Brain pericyte (primary cell): Measurements from ENCODE around the gene SIL1.
"Not testable (repeated sequence)": the region's sequence is repeated elsewhere in the genome, so short reads cannot be mapped to it uniquely, and the experiment has no call there.

Source experiments
- DNase-seq: peaks from one replicate; pipeline ENCODE4 v3.0.0-alpha.2; 2012; ENCODE audit warnings: low read depth, low spot score

SIL1 gene

GRCh38 chr5:139177809-139178588 lies 20.2 kb downstream of the SIL1 start:
- DNase-seq = no peak

- not testable (repeated sequence) for DNase-seq
Observed at GRCh38 chr5:139177281-139177680, 20.9 kb downstream of the SIL1 start.

- not testable (repeated sequence) for DNase-seq
Observed at GRCh38 chr5:139174382-139174781, 23.8 kb downstream of the SIL1 start.

DNA sequence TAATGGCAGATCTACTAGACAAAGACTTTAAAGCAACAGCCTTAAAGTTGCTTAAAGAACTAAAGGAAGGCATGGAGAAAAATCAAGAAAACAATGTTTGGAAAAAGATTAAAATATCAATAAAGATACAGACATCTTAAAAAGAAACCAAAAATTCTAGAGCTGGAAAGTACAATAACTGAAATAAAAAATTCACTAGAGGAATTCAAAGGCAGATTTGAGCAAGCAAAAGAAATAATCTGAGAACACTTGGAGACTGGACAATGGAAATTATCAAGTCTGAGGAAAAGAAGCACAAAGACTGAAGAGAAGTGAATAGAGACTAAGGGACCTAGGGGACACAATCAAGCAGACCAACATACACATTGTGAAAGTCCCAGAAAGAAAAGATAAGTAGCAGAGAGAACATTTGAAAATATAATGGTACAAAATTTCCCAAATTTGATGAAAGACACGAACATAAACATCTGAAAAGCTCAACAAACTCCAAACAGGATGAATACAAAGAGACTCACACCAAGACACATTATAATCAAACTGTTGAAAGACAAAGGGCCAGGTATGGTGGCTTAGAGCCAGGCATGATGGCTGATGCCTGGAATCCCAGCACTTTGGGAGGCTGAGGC lies 26.3 kb downstream of the SIL1 start:
- no peak for DNase-seq

DNA sequence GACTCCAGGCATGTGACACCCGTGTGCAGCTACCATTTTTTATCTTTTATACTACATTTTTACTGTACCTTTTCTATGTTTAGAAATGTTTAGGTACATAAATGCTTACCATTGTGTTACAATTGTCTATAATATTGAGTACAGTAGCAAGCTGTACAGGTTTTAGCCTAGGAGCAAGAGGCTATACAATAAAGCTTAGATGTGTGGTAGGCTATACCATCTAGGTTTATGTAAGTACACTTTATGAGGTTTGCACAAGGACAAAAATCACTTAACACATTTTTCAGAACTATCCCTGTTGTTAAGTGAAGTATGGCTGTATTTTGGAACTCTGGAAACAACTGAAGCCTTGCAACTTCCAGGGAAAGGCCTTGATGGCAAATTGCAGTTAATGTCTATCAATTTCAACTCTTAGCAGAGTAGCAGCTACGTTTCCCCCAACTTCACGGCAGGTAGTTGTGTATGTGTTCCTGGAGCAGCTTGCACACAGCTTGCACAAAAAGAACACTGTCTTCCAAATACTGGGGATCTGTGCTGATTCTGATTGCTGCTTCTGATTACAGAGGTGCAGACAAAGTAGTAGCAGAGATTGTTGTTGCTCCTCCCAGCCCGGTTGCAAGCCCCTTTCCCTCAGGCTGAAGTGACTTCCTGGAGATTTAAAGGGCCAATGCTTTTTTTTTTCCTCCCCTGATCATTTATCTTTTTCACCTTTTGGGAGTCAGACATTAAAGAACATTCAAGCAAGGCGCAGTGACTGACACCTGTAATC lies 30.0 kb downstream of the SIL1 start:
- no peak for DNase-seq

GRCh38 chr5:139167533-139167932 lies 30.6 kb downstream of the SIL1 start:
- DNase-seq = no peak

DNA sequence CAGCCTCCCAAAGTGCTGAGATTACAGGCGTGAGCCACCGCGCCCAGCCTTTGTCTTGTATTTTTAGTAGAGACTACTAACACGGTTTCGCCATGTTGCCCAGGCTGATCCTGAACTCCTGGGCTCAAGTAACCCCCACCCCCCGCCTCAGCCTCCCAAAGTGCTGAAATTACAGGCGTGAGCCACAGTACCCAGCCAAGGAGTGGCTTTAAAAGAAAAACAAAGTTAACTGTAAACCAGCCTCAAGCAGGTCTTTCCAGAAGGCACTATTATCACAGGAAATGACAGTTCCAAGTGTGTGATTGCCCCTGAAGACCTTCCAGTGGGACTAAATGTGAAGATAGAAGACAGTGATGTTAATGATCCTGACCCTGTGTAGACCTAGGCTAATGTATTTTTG lies 31.1 kb downstream of the SIL1 start:
- no peak for DNase-seq

GRCh38 chr5:139164897-139165296 lies 33.3 kb downstream of the SIL1 start:
- DNase-seq = not testable (repeated sequence)

DNA sequence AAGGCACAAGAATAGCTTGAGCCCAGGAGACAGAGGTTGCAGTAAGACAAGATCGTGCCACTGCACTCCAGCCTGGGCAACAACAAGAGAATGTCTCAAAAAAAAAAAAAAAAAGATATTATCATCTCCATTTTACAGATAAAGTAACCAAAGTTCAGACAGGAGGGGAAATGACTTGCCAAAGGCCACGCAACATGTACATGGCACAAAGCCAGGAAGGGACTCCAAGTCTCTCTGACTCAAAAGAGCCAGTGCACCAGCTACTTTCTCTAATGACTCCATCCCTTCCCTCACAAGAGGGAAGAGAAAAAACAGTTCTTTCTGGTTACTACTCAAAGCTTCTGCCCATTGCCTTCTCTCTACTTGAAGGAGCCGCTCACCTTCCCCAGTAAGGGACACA lies 34.1 kb downstream of the SIL1 start:
- no peak for DNase-seq

- DNase-seq = no peak
Observed at GRCh38 chr5:139162448-139162847, 35.7 kb downstream of the SIL1 start.

DNA sequence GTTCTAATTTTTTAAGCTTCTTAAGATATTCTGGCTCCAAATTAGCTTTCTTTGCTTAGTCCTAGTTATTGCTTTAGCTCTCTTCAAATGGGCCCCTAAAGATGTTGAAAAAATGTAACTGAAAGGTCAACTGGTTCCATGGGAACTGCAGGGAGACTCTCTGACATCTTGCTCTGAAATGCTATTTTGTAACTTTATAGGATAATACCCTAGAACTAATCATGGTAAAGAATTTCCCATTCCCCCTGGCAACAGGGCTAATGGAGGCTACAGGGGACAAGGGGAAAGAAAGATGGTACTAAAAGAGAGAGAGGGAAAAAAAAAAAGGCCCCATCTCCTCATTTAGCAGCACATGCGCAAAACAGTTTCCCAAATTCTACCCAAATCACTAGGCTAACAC lies 39.4 kb downstream of the SIL1 start:
- no peak for DNase-seq

GRCh38 chr5:139157556-139157955 lies 40.6 kb downstream of the SIL1 start:
- no peak for DNase-seq

DNA sequence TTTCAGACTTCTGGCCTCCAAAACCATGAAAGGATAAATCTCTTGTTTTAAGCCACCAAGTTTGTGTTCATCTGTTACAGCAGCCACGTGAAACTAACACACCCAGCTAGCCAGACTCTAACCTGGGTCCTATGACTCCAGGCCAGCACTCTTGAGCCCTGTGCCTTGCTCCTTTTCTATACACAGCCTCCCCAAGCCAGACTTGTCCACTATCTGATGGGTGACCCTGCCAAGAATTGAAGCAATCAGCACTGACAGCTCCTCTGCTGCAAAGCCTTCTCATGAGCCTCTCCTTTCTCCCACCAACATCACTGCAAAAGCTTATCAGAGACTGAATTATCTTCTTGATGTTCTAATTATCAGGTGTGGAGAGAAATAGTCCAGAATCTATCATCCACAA lies 41.4 kb downstream of the SIL1 start:
- no peak for DNase-seq

- DNase-seq = no peak
Observed at GRCh38 chr5:139155333-139155732, 42.8 kb downstream of the SIL1 start.

GRCh38 chr5:139151902-139152301 lies 46.3 kb downstream of the SIL1 start:
- DNase-seq = no peak

- DNase-seq = no peak
Observed at GRCh38 chr5:139150367-139150999, 47.7 kb downstream of the SIL1 start.

- DNase-seq = no peak
Observed at GRCh38 chr5:139149477-139150199, 48.5 kb downstream of the SIL1 start.

DNA sequence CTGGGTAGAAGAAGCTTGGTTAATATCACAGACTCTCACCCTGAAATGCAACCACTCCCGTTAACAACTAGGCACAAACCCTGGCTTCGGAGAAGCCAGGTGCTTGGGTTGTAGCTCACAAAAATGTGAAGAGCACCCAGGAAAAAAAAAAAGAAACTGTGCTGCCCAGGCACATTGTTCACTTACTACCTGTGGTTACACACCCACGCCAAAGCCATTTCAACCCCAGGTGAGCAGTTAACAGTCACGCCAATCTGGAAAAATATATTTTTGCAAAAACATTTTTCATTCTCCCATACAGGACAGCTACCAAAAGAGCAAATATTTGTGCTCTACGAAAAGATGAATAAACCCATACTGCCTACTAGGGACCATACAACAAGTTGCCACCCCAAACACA lies 49.2 kb downstream of the SIL1 start:
- DNase-seq = no peak

DNA sequence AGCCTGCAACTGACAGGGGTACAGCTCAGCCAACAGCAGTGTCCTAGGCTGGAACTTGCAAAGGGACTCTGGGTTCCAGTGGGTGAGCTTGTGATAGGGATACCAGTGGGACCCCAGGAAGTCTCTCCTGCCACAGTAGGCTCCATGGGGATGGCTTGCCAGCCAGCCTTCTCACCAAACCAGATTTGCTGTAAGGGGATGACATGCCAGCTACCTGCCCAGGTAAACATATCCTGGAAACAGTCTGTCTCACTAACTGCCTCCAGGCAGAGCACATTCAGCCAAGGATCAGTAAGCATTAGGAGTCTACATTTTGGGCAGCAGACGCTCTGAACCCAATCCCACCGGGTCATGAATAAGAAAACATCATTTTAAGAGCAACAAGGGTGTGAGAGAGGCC lies 49.9 kb downstream of the SIL1 start:
- no peak for DNase-seq

DNA sequence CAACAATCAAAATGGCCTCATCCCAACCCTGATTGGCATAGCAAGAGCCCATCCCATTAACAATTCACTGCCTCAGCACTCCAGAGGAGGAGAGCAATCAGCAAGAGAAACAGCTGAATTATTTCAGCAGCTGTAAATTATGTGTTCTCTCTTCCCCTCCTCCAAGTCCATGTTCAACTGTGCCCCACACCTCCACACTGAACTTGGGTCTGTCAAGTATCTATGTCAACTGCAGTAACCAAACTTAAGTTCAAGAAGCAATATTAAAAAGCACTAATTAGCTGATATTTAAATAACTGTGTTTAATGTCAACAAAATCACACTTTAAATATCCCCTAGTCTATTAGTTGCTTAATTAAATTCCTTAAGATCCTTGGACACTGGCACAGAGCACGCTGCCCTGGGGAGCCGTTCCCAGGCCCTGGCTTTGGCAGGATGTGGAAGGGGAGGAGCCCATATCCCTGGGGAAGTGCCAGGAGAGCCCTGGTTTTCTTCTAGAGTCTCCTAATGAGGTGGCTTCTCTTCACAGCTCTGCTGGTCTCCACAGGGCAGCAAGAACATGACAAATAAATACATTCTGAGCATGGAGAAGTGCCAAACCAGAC lies 50.6 kb downstream of the SIL1 start:
- DNase-seq = no peak
